Esophagus squamous epithelium (tissue), 4 donors: ENCODE measurements around the gene BBLN.
"Not testable (repeated sequence)": the region's sequence is repeated elsewhere in the genome, so short reads cannot be mapped to it uniquely, and the experiment has no call there.

Experiments used
- CTCF ChIP-seq, 6 experiments: fragments of 450-650 bp in 4 of 6; fragments of 200-600 bp in 2 of 6; sonication (generic) in 2 of 6; IDR thresholded peaks; one replicate each; pipeline ENCODE4 v1.5.1; 2016 to 2019; ENCODE audit warnings: antibody characterized with exemption in 6 of 6, mild to moderate bottlenecking in 4 of 6, moderate library complexity in 4 of 6
- POLR2A ChIP-seq, 4 donors: fragments of 450-650 bp; IDR thresholded peaks; one replicate each; pipeline ENCODE4 v1.6.1; 2017; ENCODE audit warnings: antibody characterized with exemption in 4 of 4, mild to moderate bottlenecking in 4 of 4, moderate library complexity in 3 of 4

GRCh38 chr9:128131346-128131745 is 28.7 kb upstream of the BBLN start:
- TF ChIP-seq CTCF, POLR2A (IDR thresholded peaks at IDR 0.05): not testable (repeated sequence)
